MM.1S (cell line): ENCODE results near the gene MED13L.

ENCODE experiments used
- EZH2 ChIP-seq: fragments of 300-600 bp; sonication (generic); optimal IDR thresholded peaks from 2 replicates; pipeline ENCODE3; 2017; ENCODE audit warnings: low read depth, mild to moderate bottlenecking, antibody characterized with exemption, low read length, mixed read lengths
- EZH2phosphoT487 ChIP-seq: fragments of 300-600 bp; sonication (generic); IDR thresholded peaks from 2 replicates; pipeline ENCODE4 v1.6.1; 2018; ENCODE audit warnings: antibody characterized with exemption, low read length
- TF ChIP-seq, protein P1 (sequence below): fragments of 300-600 bp; sonication (generic); IDR thresholded peaks from 2 replicates; pipeline ENCODE4 v1.5.1; 2016; ENCODE audit warnings: antibody characterized with exemption, low read length, mixed read lengths

DNA sequence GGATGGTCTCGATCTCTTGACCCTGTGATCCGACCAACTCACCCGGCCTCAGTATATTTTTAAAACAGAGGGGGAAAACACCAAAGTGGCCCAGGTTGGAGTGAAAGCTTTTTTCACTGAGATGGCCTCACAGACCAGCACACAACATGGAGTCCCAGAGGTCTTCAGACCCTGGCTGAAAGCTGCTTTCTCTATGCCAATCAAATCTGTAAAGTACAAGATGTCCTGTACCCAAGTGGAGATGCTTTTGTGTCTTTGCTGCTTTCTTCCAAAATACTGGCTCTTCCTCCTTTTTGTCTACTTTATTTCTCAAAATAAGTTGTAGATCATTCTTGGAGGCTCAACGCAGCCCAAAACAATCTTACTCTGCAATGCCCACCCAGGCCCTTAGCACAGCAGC, 214.8 kb downstream of the MED13L start:
- TF ChIP-seq, protein P1, sequence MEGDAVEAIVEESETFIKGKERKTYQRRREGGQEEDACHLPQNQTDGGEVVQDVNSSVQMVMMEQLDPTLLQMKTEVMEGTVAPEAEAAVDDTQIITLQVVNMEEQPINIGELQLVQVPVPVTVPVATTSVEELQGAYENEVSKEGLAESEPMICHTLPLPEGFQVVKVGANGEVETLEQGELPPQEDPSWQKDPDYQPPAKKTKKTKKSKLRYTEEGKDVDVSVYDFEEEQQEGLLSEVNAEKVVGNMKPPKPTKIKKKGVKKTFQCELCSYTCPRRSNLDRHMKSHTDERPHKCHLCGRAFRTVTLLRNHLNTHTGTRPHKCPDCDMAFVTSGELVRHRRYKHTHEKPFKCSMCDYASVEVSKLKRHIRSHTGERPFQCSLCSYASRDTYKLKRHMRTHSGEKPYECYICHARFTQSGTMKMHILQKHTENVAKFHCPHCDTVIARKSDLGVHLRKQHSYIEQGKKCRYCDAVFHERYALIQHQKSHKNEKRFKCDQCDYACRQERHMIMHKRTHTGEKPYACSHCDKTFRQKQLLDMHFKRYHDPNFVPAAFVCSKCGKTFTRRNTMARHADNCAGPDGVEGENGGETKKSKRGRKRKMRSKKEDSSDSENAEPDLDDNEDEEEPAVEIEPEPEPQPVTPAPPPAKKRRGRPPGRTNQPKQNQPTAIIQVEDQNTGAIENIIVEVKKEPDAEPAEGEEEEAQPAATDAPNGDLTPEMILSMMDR, result no peak
- TF ChIP-seq EZH2phosphoT487, result no peak
- TF ChIP-seq EZH2, result no peak
